GM18861 (cell line): ENCODE measurements around the gene STPG3.
"Not testable (repeated sequence)": the region's sequence is repeated elsewhere in the genome, so short reads cannot be mapped to it uniquely, and the experiment has no call there.

Source experiments
- ATAC-seq: cut with Tn5 transposase; IDR thresholded peaks from one replicate; pipeline ENCODE4 v1.9.1; 2021; ENCODE audit not compliant: unreplicated experiment

Gene STPG3

DNA sequence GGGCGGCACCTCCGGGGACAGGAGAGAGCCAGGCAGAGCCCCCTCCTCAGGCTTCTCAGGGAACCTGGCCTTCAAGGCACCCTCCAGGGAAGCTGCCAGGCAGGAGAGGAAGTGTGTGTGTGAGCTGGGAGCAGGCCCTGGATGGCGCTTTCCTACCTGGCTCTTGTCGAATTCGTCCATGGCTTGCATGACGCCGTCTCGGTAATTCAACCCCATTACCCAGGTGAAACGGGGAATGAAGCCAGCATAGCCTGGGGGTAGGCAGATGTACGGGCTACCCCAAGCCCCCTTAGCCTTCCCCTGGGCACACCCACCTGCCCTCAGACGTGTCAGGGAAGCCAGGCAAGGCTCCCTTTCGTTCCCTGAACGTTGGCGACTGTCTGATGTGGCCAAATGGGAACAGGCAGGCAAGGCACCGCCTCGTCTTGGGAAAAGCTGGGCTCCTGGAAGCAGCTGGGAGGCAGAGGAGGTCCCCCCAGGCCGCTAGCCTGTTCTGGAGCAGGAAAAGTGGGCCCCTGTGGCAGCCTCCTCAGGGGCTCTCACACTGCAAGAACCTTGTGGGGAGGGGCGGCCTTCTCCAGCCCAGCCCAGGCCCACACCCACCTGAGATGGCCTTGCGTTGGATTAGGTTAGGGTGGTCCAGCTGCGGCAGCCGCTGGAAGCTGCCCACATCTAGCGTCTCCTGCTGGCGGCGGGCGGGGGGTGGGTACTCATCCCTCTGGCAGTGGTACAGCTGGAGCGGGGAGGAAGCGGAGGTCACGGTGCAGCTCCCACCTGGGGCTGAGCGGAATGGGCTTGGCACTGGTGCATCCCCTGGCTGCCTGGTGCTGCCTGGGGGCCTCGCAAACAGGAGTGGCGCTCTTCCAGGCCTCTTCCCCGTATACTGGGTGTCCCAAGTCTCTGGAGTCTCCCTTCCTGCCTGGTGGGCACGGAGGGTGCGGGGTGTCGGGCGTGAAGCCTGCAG lies 6.3 kb upstream of the STPG3 start:
- ATAC-seq, result no peak

GRCh38 chr9:137245450-137246421 lies 5.3 kb upstream of the STPG3 start:
- no peak for ATAC-seq

GRCh38 chr9:137247135-137247915 lies 3.8 kb upstream of the STPG3 start:
- ATAC-seq, result no peak

DNA sequence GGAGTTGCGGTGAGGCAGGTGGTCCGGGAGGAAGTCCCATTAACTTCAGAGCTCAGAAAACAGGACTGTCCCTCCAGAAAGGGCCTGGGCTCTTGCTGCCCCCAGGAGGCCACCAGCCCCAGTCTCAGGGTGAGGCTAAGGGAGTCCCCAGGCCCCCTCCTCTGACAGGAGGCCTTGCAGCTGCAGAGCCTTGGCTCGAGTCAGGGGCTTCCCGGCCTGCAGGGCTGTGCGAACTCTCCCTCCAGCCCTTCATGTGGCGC lies 3.2 kb upstream of the STPG3 start:
- no peak for ATAC-seq

GRCh38 chr9:137250329-137251193 lies 525 bp upstream of the STPG3 start:
- no peak for ATAC-seq

DNA sequence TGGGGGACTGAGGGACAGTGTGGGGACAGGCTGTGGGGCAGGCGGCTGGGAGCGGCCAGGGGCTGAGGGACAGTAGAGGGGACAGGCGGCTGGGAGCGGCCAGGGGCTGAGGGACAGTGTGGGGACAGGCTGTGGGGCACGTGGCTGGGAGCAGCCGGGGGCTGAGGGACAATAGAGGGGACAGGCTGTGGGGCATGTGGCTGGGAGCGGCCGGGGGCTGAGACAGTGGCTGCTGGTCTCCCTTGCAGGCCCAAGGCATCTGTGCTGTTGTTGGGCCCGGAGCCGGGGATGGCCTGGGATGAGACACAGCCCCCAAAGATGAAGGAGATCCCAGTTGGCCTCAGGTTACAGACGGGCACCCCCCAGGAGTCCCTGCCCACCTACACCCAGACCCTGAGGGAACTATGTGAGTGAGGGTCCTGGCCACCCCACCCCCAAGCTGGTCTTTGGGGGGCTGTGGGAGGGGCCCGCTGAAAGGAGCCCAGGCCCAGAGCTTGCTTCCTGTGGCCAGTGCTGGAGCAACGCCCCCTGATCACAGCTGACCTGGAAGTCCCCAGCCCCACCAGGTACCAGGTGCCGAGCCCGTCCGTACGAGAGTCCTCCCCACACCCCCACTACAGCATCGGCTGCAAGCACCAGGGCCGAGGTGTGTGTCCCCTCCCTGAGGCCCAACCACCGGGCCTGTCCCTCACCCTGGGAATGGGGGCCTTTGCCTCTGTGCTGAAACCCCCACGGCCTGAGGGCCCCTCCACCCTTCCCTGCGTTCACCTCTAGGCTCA lies 593 bp downstream of the STPG3 start:
- no peak for ATAC-seq

GRCh38 chr9:137252555-137253506 lies 1.7 kb downstream of the STPG3 start:
- no peak for ATAC-seq

GRCh38 chr9:137253717-137254623 lies 2.9 kb downstream of the STPG3 start:
- ATAC-seq, result no peak

DNA sequence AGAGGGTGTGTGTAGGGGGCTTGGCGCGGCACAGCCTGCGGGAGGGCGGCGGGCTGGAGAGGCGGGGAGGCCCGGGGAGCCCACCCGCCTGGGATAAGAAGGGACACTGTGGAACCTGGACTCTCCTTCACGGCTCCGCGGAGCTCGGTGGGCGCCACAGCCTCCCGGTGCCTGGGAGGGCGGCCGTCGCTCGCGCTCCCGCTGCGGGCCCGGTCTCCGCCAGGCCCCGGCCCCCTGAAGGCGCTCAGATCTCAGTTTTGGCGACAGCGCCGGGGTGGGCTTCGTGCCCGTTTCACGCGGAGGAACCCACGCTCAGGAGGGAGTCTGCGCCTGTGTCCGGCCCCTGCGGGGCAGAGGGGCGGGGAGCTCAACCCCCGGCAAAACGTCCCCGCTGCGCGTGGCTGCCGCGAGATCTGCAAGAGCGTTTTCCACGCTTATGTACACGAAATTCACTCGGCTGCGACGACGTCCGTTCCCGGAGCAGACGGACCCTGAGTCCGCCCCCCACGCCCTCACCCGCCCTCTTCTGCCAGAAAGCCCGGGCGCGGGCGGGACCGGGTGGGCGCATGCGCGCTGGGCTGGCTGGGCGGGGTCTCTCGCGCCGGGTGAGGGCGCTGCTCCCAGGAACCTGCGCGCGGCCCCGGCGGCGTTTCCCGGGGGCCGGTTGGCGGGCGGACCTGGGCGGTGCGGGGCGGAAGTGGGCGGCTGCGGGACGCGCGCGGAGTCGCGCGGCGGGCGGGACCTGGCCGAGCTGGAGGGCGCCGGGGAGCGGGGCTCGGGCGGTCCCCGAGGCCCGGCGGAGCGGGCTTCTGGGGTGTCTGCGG lies 3.8 kb downstream of the STPG3 start, which contains the start of gene NELFB:
Gene NELFB (plus strand): TSS at position 704 of the 824 bp plus-strand sequence.
- peak; percentile 60 for ATAC-seq

DNA sequence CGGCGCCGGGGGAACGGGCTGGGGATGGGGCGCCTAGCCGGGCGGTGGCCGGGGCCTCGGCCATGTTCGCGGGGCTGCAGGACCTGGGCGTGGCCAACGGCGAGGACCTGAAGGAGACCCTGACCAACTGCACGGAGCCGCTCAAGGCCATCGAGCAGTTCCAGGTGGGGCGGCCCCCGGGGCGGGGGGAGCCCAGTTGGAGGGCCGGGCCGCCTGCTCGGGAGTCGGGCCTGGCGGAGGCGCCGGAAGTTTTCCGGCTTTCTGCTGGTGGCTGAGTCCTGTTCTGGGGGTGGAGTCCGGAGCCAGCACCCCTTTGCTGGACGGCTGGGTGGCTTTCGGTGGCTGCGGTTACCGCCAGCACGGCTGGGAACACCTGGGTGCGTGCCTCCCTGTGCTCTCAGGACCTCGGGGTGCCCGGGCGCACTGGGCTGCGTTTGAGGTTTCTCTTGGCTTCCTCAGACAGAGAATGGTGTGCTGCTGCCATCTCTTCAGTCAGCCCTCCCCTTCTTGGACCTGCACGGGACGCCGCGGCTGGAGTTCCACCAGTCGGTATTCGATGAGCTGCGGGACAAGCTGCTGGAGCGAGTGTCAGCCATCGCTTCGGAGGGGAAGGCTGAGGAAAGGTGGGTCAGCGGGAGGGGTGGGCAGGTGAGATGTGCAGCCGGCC lies 4.5 kb downstream of the STPG3 start:
- peak; percentile 25 for ATAC-seq

GRCh38 chr9:137256362-137256761 lies 5.3 kb downstream of the STPG3 start:
- ATAC-seq, result no peak

GRCh38 chr9:137256856-137257255 lies 5.8 kb downstream of the STPG3 start:
- ATAC-seq, result no peak

GRCh38 chr9:137262173-137262908 lies 11.3 kb downstream of the STPG3 start:
- ATAC-seq, result not testable (repeated sequence)

GRCh38 chr9:137262909-137263285 lies 11.8 kb downstream of the STPG3 start:
- ATAC-seq, result no peak

- ATAC-seq, result no peak
These were observed 12.4 kb downstream of the STPG3 start for GRCh38 chr9:137263506-137263905.
